ENCODE data around the gene SIGLEC6.

DNA sequence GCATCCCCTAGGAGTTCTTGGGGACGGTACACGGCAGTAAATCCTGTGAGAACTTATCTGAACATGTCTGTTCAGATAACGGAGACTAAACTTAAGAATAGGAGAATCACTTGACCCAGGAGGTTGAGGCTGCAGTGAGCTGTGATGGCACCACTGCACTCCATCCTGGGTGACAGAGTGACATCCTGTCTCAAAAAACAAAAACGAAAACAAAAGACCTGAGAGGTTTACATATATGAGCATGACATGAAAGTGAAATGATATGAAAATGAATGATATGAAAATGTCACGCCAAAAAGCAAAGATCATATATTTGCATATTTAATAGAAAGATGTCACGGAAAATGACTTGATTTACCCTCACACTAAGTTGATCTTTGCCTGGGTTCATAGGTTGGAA is 45.4 kb upstream of the SIGLEC6 start:
- TF ChIP-seq, protein P1, sequence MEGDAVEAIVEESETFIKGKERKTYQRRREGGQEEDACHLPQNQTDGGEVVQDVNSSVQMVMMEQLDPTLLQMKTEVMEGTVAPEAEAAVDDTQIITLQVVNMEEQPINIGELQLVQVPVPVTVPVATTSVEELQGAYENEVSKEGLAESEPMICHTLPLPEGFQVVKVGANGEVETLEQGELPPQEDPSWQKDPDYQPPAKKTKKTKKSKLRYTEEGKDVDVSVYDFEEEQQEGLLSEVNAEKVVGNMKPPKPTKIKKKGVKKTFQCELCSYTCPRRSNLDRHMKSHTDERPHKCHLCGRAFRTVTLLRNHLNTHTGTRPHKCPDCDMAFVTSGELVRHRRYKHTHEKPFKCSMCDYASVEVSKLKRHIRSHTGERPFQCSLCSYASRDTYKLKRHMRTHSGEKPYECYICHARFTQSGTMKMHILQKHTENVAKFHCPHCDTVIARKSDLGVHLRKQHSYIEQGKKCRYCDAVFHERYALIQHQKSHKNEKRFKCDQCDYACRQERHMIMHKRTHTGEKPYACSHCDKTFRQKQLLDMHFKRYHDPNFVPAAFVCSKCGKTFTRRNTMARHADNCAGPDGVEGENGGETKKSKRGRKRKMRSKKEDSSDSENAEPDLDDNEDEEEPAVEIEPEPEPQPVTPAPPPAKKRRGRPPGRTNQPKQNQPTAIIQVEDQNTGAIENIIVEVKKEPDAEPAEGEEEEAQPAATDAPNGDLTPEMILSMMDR (IDR thresholded peaks at IDR 0.05): no peak
- TF ChIP-seq POLR2A (IDR thresholded peaks at IDR 0.05): no peak

Data from uterus (tissue), 2 donors.